ENCODE measurements around the gene ZDHHC7.
A peak's percentile ranks its signal among the peaks of the same experiment; 100 is the strongest.

ZDHHC7 gene

DNA sequence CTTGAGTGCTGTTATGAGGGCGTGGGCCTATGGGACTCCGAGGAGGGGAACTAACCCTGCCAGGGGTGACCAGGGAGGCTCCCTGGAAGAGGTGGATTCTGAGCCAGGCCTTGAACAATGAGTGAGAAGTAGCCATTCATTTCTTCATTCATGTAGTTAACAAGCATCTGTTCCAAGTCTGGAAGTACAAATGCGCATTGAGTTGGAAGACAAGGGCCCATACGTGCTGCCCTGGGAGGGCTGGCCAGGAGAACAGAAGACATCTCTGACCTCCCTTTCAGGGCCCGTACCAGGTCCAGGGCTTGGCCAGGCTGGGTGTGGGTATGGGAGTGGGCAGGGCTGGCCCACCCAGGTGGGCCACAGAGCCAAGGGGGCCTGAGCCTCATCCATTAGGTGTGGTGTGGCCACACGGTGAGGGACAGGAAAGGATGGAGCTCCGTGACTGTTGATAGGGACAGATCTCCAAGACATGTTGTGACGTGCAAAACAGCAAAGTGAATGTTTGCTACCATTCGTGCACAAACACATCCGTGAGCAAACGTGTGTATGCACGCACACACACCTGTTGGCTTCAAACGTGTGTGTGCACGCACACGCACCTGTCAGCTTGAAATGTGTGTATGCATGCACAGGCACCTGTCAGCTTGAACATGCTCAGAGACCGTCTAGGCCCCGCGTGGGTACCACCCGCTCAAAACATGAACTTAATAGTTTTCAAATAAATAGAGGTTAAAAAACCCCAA is 46.8 kb downstream of the ZDHHC7 start:
- DNase-seq (ENCODE audit: low spot score) = no peak

DNA sequence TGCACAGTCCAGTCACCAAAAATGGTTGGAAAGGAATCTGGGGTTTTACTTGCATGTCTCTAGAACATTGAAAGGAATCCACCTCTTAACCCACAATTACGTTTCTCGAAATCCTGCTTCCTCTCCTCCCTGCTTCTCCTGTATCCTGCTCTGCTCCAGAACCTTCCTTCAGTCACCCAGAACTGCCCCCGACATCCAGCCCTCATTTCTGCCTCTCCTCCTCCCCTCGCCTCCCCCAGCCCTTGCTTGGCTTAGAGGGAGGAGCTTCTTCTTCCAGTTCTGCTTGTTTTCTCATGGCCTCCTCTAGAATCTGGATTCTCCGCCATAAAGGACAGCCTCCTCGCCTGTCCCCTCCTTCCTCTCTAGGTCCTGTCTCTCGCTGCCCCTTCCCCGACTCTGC is 48.3 kb downstream of the ZDHHC7 start:
- no peak for DNase-seq (ENCODE audit: low spot score)

DNA sequence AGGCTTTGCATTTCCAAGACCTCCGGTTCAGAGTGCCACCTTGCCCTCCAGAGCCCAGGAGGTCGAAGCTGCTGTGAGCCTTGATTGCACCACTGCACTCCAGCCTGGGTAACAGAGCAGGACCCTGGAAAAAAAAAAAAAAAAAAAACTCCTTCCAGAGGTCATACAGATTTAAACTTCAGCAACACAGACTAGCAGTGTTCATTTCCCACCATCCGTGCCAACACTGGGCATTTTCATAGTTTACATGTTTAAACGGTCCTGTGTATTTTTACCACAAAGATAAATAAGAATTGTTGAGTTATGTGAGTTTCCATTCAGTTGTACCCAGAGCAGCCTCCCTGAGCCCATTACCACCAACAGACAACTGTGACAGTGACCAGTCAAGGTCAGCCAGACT is 50.4 kb downstream of the ZDHHC7 start:
- DNase-seq (ENCODE audit: low spot score) = no peak

DNA sequence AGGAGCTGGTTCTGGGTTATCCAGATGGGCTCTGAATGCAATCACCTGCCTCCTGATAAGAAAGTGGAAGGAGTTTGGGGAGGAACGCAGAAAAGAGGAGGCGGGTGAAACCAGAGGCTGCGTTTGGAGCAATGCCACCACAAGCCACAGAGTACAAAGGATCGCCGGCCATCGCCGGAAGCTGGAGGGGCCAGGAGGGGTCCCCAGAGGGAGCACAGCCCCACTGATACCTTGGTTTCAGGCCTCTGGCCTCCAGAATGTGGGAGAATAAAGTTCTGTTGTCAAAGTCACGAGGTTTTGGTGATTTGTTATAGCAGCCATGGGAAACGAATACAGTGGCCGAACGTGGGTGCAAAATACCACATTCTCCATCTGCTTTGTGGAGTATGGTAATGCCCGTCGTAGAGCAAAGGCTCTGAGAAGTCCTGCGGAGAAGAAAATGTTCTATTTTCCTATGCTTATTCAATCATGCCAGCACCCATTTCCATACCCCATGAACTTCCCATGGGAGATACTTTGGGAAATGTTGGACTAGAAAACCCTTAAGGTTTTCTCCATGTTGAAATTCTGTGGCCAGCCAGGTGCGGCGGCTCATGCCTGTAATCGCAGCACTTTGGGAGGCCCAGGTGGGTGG is 51.4 kb downstream of the ZDHHC7 start:
- no peak for DNase-seq (ENCODE audit: low spot score)

DNA sequence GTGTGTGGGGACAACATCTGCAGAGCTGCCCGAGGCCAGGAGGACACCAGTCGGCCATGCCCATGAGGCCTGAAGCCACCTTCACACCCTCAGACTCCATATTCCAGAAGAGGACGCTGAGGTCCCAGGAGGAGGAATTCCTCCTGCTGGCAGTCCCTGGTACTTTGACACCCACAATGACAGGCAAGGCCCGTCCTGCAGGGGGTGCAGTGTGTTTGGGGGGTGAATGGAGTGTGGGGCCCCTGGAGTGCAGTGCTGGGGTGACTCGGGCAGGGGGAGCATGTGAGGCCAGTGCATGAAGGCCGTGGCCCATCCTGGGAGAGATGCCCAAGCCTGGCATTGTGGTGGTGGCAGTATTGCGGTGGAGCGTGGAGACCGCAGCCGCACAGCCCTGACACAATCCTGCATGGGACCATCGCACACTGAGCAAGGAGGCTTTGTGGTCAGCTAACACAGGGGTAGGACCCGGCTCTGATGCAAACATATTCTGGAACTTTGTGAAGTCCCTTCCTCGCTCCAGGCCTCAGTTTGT is 52.2 kb downstream of the ZDHHC7 start:
- DNase-seq (ENCODE audit: low spot score) = no peak

DNA sequence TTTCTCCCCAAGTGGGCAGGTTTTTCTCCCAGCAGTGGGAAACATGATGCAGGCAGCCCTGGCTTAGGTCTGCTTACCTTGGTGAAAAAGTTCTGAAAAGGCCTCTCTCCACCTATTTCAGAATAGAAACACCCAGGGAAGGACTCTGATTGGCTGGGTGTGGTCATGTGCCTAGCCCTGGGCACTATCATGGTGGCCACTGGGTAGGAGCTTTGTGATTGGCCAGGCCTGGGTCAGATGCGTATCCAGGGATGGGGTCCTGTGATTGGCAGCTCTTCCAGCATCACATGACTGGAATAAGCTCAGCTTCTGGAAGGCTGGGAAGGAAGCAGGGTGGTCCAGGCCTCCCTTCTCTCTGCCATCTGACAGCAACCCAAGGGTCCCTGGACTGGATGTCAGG is 53.5 kb downstream of the ZDHHC7 start:
- no peak for DNase-seq (ENCODE audit: low spot score)

DNA sequence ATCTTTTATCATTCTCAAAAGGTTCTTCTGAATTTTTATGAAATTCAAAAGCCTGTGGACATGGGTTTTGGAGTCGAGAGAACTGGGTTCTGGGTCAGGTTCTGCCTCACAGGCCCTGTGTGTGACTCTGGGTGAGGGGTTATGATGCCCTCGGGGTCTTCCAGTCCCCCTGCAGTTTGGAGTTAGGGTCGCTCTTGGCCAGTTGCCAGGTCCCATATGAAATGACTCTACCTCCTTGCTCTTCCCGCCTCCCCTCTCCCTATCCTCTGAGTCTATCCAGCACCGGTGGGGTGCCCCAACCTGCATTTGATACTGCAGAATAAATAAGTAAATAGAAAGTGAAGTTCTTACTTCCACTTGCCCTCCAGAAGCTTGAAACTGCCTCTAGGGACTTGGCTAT is 54.1 kb downstream of the ZDHHC7 start:
- no peak for DNase-seq (ENCODE audit: low spot score)

DNA sequence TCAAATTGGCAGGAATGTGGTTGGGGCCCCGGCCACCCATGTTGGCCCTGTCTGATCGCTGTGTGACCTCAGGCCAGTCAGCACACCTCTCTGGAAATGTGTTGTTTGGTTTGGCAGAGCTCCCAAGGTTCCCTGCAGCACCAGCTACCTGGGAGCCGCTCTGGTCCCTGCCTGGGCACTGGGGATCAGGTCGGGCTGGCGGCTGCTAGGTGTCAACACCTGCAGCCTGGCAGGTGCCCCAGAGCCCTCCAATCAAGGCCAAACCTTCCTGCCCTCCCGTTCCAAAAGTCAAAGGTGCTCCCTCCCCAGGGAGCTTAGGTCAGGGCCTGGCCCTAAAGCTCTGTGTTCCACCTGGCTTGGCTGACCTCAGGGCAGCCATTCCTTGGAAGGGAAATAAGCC is 55.9 kb downstream of the ZDHHC7 start:
- no peak for DNase-seq (ENCODE audit: low spot score)

DNA sequence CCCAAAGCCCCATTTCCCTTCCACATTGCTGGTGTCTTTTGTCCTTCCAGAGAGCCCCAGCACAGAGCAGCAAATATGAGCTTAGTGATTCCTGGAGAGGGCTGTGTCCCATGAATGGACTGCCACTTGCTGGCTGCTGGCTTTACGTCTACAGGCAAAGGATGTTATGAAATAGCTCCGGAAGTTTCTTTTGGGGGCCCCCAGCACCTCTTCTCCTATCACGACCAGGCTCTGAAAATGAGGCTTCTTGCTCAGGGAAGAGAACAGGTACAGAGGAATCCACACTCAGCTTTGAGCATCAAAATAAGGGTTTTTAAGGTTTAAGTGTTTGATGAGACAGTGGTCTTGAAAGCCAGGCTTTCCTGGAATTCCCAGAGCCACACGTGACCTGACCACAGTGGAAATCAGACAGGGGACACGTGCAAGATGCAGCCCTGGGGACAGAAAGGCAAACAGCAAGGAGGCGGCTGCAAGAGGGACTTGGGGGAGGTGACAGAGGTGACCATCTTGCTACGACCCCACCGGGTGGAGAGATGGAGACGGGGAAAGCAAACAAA is 58.1 kb downstream of the ZDHHC7 start:
- no peak for DNase-seq (ENCODE audit: low spot score)

DNA sequence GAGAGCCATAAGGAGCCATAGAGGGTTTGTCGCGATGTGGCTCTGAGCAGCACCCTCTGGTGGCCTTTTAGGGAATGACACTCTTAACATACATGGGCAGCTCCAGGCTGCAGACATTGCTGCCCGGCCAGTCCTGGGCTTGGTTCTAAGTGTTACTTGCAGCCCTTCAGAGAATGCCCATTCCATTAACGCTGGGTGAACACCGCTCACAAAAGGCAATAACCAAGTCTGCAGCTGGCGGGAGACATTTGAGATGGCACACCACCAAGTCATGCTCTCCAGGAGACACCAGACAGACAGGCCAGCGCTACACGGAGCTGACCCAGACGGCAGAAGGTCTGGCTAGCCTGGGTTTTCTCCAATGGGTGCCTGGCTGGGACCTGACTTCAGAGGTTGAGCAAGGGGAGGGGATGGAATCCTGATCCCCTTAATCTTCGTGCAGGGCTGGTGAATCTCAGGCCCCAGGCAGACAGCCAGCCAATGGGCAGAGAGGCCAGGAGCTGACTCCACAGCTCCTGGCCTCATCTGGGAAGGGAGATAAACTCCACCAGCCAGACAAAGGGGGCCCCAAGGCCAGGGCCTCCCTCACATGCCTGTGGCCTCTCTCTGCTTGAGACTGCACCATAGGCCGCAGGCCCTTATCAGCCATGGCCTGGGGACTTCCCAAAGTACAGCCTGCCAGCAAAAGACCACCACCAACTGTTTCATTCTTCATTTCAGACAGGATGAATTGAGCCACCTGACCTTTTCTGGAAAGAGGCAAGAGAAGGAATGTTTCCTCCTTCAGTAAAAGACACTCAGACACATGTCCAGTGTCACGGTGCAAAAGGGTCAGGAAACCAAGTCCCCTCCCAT is 58.8 kb downstream of the ZDHHC7 start:
- peak; percentile 87 for DNase-seq (ENCODE audit: low spot score)

DNA sequence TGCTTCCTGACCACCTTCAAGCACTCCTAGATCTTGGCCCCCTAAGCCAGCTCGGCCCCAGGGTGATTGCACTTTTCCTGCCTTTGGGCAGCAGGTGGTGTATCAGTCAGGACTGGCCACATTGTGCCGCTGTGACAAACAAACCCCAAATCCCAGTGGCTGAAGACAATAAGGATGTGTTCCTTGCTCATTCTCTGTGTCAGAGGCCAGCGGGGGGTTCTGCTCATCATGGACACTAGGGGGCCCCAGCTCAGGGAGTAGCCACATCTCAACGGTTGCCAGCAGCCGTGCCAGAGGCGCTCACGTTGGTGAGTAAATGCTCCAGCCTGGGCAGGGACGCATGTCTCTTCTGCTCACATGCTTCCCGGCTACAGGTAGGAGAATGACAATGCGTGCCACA is 60.4 kb downstream of the ZDHHC7 start:
- peak; percentile 31 for DNase-seq (ENCODE audit: low spot score)

DNA sequence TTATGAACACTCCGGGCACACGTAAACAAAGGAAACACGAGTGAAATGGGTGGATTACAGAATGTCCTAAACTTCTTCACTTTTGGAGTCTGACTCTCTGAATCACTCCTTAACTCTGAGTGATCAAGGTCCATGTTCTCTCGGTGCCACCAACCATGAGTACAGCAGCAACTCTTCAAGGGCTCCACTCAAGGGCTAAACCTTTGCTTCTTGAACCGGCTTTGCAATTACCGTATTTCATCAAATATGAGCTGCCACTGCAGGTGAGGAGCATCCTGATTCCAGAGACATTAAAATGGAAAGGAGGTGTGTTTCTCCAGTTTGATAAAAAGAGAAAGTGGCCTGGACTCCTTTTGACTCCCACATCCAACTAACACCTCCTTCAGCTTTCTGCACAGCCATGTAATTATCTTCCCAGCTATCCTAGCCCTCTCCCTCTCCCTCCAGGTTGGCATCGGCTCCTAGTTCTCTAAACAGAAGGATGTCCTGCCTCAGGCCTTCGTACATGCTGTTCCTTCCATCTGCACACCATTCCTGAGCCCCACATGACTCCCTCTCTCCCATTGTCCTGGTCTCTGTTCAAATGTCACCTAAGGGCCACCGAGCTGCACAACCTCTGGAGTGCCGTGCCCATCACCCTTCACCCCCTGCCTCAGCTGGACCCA is 61.4 kb downstream of the ZDHHC7 start:
- DNase-seq (ENCODE audit: low spot score) = no peak

DNA sequence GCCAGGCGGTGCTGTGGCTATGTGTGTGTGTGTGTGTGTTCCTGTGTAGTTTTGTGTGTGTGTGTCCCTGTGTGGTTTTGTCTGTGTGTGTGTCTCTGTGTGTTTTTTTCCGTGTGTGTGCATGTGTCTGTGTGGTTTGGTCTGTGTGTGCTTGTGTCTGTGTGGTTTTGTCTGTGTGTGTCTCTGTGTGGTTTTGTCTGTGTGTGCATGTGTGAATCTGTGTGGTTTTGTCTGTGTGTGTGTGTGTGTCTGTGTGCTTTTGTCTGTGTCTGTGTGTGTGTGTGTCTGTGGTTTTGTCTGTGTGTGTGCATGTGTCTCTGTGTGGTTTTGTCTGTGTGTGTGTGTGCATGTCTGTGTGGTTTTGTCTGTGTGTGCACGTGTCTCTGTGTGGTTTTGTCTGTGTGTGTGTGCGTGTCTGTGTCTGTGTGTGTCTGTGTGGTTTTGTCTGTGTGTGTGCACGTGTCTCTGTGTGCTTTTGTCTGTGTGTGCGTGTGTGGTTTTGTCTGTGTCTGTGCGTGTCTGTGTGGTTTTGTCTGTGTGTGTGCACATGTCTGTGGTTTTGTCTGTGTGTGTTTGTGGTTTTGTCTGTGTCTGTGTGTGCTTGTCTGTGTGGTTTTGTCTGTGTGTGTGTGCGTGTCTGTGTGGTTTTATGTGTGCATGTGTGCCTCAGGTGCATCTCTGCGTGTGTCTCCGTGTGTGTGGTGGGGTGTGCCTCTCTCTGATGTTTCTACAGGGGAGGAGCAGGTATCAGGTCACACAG is 62.3 kb downstream of the ZDHHC7 start:
- DNase-seq (ENCODE audit: low spot score) = no peak

DNA sequence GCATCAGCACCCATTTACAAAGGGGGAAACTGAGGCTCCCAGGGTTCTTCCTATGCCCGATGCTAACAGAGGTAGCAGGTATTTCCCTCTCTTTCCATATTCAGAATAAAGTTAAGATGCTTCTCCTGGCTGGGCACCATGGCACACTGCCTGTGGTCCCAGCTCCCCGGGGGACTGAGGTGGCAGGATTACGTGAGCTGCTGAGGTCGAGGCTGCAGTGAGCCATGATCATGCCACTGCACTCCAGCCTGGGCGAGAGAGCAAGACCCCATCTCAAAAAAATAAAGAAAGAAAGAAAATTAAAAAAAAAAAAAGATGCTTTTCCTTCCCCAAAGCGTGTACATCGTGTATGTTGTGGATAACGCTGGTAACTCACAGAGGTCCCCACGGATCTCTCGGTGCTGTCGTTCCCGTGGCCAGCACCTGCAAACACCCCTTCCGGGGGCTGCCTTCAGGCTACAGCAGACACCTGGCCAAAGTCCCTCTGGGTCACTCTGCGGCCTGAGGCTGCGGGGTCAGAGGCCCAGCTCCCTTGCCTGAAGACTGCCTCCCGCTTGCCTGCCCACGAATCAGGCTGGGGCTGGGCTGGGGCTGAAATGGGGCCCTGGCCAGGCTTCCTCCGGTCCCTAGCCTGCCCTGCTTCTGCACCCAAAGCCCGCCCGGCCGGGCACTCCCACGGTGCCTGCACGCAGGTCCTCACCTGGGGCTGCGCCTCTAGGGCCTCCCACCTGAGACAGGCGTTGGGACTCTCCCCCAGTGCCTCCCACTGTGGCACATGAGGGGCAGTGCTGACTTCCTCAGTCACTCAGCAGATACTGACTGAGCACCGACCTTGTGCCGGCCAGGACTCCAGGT is 63.1 kb downstream of the ZDHHC7 start:
- DNase-seq (ENCODE audit: low spot score) = no peak

DNA sequence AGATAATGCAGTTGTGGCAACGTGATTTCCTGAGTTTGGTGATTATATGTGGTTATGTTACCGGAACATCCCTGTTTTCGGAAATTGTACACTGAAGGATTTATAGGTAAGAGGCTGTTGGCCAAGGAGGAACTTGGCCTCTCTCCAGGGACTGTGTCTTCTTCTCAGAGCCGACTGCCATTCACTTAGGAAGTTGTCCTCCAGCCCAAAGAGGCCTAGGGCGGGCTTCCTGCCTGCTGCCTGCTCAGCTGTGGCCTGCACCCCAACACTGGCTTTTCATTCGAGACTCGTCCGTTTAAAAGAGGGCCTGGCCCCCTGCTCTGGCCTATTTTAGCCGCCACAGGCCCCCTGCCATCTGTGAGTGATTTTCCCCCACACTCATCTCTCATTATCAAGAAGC is 64.3 kb downstream of the ZDHHC7 start:
- DNase-seq (ENCODE audit: low spot score) = no peak

DNA sequence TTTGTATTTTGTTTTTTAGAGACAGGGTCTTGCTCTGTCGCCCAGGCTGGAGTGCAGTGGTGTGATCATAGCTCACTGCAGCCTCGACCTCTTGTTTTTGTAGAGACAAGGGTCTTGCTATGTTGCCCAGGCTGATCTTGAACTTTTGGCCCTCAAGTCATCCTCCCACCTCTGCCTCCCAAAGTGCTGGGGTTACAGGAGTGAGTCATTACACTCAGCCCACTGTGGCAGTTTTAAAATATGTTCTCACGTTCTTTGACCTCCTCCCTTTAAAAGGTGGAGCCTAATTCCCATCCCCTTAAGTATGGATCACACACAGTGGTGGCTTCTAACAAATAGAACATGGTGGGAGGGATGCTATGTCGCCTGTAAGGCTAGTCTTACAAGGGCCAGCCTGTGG is 67.7 kb downstream of the ZDHHC7 start:
- no peak for DNase-seq (ENCODE audit: low spot score)

DNA sequence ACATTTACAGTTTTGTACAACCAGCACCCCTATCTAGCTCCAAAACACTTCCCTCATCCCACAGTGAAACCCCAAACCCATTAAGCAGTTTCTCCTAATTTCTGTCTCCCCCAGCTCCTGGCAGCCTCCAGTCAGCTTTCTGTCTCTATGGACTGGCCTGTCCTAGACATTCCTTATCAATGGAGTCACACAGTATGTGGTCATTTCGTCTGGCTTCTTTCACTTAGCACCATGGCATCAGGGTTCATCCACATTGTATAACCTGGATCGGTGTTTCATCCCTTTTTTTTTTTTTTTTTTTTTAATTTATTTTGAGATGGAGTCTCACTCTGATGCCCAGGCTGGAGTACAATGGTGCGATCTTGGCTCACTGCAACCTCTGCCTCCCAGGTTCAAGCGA is 68.5 kb downstream of the ZDHHC7 start:
- DNase-seq (ENCODE audit: low spot score) = no peak

DNA sequence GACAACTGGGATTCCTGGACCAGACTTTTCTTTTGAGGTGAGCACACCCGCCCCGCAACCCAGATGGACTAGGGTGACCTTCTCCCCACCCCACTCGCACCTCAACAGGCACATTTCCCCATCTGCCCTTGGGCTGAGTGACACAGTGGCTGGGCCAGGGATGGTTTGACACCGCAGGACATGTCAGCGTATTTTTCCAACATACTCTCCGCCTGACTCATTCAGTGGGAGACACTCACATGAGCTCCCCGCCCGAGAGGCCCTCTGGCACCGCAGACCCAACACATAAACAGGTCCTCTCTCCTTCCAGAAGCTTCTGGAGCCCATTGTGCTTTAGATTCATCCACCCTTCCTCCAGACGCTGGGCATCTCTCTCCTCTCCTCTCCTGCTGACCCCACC is 69.4 kb downstream of the ZDHHC7 start:
- DNase-seq (ENCODE audit: low spot score) = no peak

DNA sequence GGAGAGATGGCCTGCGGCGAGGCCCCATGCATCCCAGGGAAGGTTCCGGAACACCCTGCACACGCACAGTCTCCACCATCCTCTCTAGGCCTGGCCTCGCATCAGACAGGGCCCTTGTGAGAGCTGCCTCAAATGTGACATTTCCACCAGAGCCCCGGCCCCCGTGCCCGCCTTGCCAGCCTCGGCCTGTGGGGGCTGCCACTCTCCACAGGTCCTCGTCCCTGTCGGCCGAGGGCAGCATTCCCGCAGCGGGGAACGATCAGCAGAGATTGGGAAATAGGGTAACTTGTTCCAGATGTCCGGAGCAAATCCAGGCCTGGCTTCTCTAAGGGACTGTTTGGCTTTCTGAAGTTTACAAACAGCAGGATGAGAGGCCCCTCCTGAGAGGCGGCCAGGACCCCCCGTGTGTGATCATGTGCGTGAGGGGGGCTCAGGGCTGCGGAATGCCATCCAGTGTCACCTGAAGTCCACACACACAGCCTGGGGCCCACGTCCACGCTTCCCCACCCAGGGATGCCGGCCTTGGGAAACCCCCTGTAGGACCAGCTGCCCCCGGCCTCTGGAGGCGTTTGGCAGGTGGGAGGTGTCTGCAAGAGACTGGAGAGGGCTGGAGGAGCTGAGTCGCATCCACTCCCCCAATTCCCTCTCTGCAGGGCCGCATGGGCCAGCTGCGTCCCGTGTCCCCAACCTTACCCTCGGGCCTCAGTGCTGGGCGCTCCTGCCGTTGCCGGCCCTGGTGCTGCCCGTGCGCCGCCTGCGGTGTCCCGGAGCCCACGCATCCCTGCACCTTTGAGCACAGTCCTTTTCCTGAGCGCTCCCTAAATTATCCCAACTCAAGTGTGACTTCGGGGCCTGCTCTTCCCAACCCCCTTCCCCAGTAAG is 70.4 kb downstream of the ZDHHC7 start:
- no peak for DNase-seq (ENCODE audit: low spot score)
